HUES64 (cell line): ENCODE measurements around the gene EEF1G.
A peak's percentile ranks its signal among the peaks of the same experiment; 100 is the strongest.
"Not testable (repeated sequence)": the region's sequence is repeated elsewhere in the genome, so short reads cannot be mapped to it uniquely, and the experiment has no call there.

Experiments used
- H3K27ac ChIP-seq: 2 replicates; pipeline ENCODE4 v1.7.0; 2013; ENCODE audit warnings: low read depth, low read length, inconsistent platforms
- H3K27me3 ChIP-seq: 2 replicates; pipeline ENCODE4 v1.6.1; 2013; ENCODE audit warnings: mild to moderate bottlenecking, low read length; ENCODE audit not compliant: insufficient read depth
- H3K36me3 ChIP-seq: 2 replicates; pipeline ENCODE4 v1.6.1; 2013; ENCODE audit warnings: mild to moderate bottlenecking, low read length; ENCODE audit not compliant: insufficient read depth
- H3K4me1 ChIP-seq: 2 replicates; pipeline ENCODE4 v1.6.1; 2013; ENCODE audit warnings: mild to moderate bottlenecking, low read length, moderate library complexity; ENCODE audit not compliant: insufficient read depth
- H3K4me3 ChIP-seq: 2 replicates; pipeline ENCODE4 v1.5.1; 2013; ENCODE audit warnings: mild to moderate bottlenecking, low read length, moderate library complexity
- H3K9ac ChIP-seq: 2 replicates; pipeline ENCODE4 v1.6.1; 2013; ENCODE audit warnings: mild to moderate bottlenecking, low read depth, low read length
- H3K9me3 ChIP-seq: 2 replicates; pipeline ENCODE4 v1.6.1; 2013; ENCODE audit warnings: low read depth, low read length; ENCODE audit not compliant: insufficient read depth
- WGBS: fragments of 150-250, 120-280 bp; methylation state at CpG from one replicate; pipeline ENCODE4 v1.1.7; 2013; ENCODE audit warnings: missing lambda C conversion rate; 5-methylcytosine and 5-hydroxymethylcytosine counted together

Gene EEF1G

DNA sequence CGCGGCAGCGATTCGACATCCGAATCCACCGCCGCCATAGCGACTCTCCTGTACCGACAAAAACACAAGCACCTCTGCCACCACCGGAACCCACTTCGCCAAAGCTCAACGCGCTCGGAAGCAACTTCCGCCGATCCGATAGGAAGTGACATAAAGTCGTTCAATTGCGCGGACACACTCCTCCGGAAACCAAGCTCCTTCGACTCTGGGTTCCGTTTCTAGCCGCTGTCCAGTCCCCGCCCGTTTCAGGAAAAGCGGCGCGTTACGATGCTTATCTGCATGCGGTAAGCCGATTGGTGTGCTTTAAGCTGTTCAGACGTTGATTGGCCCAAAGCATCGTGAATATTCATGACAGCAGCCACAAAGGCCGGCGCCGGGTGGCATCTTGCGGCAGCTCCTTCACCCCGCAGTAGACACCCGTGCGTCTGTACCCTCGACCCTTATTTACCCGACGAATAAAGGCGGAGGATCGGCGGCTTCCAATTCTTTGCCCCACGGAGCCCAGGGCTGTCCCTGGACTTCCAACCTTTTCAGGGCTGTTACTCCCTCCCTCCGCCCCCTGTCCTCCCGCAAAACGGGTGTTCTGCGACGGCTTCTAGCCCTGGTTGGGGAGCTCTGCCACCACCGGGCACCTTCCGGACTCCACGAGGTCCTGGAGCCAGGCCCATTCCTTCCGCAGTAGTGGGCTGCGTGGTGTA, 17.9 kb upstream of the EEF1G start, which contains the start of gene TUT1:
TSS of gene TUT1 (minus strand) at position 76 of the 698 bp plus-strand sequence. CDS start at position 38, 38 bp downstream.
- under 1% methylated on average over 58 of the region's 58 CpGs for WGBS
- Histone ChIP-seq H3K9me3 (no peaks in the 10 kb centered on the region), H3K27ac (peak within 1 kb of the TSS; percentile 82), H3K27me3 (no peaks in the 10 kb centered on the region), H3K4me1 (peaks cover 10% of the 10 kb centered on the region; the same call in 1 of the 2 replicates), H3K9ac (peak within 1 kb of the TSS; percentile 84), H3K36me3 (peaks cover 56% of the 10 kb centered on the region), H3K4me3 (peak within 1 kb of the TSS; percentile 76)

DNA sequence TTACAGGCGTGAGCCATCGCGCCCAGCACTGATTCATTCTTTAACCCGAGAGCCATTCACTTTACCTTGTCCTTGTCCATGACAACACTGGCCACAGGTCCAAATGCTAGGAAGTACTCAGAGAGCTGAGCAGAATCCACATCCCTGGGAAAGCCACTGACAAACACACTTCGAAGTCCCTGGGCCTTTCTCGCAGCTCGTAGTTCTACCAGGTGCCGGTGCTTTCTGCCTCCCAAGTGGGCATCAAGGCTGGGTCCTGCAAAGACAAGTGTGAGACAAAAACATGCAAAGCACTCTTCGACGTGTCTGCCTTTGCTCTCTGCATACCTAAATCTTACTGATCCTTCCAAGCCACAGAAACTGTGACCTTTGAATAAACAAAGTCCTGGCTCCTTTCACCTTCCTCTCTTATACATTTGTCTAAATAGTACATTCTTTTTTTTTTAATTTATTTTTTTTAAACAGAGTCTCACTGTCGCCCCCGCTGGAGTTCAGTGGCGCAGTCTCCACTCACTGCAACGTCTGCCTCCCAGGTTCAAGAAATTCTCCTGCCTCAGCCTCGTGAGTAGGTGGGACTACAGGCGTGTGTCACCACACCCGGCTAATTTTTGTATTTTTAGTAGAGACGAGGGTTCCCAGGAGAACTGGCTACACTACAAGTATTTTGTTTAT, 15.4 kb upstream of the EEF1G start:
- Histone ChIP-seq H3K27me3 (no peaks in the 10 kb centered on the region), H3K4me3 (0 out of 2 replicates have a peak overlapping the region, but pooled peaks have one; percentile 4), H3K9me3 (no peaks in the 10 kb centered on the region), H3K36me3 (peaks cover 44% of the 10 kb centered on the region), H3K4me1 (peaks cover 10% of the 10 kb centered on the region; the same call in 1 of the 2 replicates), H3K27ac (no peak overlapping the region), H3K9ac (no peak overlapping the region)
- 79% methylated on average over 18 of the region's 18 CpGs for WGBS

DNA sequence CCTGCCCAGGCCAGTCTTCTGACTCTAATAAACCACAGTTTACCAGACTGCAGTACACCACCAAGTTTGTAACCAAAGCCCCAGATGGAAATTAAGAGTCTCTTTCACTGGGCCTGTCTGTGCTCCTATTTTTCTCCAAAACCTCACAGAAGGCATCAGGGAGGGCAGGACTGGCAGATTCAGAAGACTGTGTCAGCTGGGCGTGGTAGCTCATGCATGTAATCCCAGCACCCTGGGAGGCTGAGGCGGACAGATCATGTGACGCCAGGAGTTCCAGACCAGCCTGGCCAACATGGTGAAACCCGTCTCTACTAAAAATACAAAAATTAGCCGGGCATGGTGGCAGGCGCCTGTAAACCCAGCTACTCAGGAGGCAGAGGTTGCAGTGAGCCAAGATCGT, 11.7 kb upstream of the EEF1G start:
- not testable (repeated sequence) for H3K27me3 ChIP-seq, H3K27ac ChIP-seq, H3K9ac ChIP-seq, H3K4me3 ChIP-seq, H3K9me3 ChIP-seq, H3K4me1 ChIP-seq
- peaks cover 59% of the 10 kb centered on the region for H3K36me3 ChIP-seq
- WGBS, result 95% methylated on average over 7 of the region's 7 CpGs

DNA sequence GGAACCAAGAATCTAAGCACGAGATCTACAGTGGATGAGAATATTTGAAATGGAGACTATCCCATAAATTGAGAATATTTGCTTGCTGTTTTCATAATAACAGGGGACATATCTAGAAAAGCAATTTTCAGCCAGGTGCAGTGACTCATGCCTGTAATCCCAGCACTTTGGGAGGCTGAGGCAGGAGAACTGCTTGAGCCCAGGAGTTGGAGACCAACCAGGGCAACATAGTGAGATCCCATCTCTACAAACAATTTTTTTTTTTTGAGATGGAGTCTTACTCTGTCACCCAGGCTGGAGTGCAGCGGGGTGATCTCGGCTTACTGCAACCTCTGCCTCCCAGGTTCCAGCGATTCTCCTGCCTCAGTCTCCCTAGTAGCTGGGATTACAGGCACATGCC, 8.0 kb upstream of the EEF1G start:
- 97% methylated on average over 4 of the region's 4 CpGs for WGBS
- H3K4me3 ChIP-seq, H3K4me1 ChIP-seq, H3K9ac ChIP-seq, H3K9me3 ChIP-seq, H3K27me3 ChIP-seq, H3K27ac ChIP-seq: not testable (repeated sequence)
- peaks cover 65% of the 10 kb centered on the region for H3K36me3 ChIP-seq

DNA sequence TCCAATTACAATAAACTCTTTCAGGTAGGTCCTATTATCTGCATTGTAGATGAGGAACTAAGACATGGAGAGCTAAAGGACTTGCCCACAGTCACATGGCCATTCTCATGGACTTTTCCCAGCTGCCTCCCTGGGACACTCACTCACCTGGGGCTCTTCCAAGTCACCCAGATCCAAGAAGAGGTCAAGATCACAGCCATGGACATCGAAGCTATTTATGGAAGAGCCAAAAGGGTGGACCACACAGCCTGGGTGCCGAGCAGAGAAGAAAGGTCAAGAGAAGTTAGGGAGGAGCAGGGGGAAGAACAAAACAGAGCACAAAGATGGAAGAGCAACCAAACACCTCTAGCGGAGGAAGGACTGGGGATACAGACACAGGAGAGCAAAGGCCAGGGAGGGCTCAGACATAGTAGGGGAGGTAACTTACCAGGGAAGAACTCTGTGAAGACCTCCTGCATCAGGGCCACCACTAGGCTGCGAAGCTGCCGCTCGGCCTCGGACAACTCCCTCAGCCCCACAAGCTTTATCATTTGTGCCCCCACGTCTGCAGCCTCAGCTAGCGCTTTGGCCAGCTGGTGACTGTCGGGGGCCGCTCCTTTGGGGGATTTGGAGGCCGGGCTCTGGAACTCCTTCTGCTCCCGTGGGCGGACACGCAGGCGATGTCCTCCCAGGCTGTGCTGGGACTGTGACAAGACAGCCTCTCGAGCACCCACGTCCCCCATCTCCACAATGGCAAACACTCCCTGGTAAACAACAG, 7.4 kb upstream of the EEF1G start:
- no peaks in the 10 kb centered on the region for H3K27me3 ChIP-seq
- H3K36me3 ChIP-seq, result peaks cover 68% of the 10 kb centered on the region
- no peaks in the 10 kb centered on the region for H3K9me3 ChIP-seq
- H3K27ac ChIP-seq, result no peak overlapping the region
- 95% methylated on average over 18 of the region's 18 CpGs for WGBS
- no peaks in the 10 kb centered on the region for H3K4me1 ChIP-seq
- no peak overlapping the region for H3K4me3 ChIP-seq
- H3K9ac ChIP-seq, result no peak overlapping the region

DNA sequence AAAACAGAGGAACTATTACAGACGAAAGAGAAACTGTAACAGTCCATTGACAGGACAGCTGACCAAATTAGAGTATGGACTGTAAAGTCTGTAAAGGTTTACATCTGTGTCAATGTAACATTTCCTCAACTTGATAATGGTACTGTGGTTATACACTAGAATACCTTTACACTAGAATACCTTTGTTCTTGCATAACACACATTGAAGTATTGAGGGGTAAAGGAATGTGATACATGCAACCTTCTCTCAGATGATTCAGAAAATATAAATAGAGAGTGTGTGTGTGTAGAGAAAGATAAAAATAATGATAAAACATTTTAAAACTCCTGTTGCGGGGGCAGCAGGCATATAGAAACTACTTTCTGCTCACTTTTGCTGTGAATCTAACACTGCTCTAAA, 5.6 kb upstream of the EEF1G start:
- no peaks in the 10 kb centered on the region for H3K9me3 ChIP-seq
- peaks cover 9% of the 10 kb centered on the region; the same call in 1 of the 2 replicates for H3K4me1 ChIP-seq
- WGBS, result 95% methylated on average over 2 of the region's 2 CpGs
- no peaks in the 10 kb centered on the region for H3K27me3 ChIP-seq
- H3K36me3 ChIP-seq, result peaks cover 65% of the 10 kb centered on the region
- no peak overlapping the region for H3K4me3 ChIP-seq
- H3K9ac ChIP-seq, result no peak overlapping the region
- no peak overlapping the region for H3K27ac ChIP-seq

DNA sequence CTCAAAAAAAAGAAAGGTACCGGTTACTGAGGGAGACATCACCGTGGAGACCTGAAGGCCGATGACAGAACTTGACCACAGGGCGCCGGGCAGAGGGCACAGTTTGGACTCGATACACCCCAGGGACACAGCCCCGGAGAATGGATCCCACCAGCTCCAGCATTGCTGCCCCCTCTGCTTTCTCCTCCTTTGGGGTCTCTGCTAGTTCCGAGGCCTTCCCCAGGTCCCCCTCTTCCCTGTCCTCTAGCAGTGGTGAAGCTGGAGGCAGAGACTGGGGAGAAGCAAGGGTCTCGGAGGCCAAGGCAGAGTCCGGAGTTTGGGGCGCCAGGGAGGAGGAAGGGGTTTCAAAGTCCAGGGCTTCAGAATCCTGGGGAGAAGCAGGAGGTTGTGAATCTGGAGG, 4.8 kb upstream of the EEF1G start:
- Histone ChIP-seq H3K9ac (no peak overlapping the region), H3K9me3 (no peaks in the 10 kb centered on the region), H3K36me3 (peaks cover 58% of the 10 kb centered on the region), H3K27ac (no peak overlapping the region), H3K4me3 (no peak overlapping the region), H3K4me1 (peaks cover 9% of the 10 kb centered on the region; the same call in 1 of the 2 replicates), H3K27me3 (no peaks in the 10 kb centered on the region)
- 97% methylated on average over 11 of the region's 11 CpGs for WGBS

DNA sequence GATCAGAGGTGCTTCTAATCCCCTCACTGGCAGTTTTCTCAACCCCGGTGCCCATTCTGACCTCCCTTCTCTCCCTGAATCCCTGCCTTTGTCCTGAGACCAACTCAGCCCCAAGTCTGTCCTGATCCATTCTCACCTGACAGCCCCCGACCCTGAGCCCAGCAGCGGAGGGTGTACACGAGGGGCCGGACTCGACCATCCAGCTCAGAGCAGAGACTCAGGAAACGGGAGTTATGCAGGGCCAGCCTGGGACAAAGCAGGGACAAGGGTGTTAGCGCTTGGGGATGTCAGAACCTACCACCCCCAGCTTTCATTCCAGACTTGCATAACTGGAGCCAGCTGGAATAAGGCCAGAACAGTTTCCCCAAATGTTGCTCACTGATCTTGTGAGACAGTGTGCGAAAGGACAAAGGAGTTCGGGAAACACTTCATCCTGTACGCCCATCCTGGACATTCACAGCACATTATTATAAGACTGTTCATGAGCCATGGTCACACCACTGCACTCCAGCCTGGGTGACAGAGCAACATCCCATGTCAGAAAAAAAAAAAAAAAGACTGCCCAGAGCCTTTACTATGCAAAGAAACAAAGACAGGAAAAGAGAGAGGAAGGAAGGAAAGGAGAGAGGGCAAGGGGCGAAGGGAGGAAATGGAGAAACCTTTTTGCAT, 3.5 kb upstream of the EEF1G start:
- H3K27ac ChIP-seq, result no peak overlapping the region
- WGBS, result 95% methylated on average over 12 of the region's 12 CpGs
- no peak overlapping the region for H3K9ac ChIP-seq
- no peak overlapping the region for H3K4me3 ChIP-seq
- no peaks in the 10 kb centered on the region for H3K9me3 ChIP-seq
- H3K36me3 ChIP-seq, result peaks cover 58% of the 10 kb centered on the region
- no peaks in the 10 kb centered on the region for H3K27me3 ChIP-seq
- peaks cover 13% of the 10 kb centered on the region; the same call in 1 of the 2 replicates for H3K4me1 ChIP-seq

DNA sequence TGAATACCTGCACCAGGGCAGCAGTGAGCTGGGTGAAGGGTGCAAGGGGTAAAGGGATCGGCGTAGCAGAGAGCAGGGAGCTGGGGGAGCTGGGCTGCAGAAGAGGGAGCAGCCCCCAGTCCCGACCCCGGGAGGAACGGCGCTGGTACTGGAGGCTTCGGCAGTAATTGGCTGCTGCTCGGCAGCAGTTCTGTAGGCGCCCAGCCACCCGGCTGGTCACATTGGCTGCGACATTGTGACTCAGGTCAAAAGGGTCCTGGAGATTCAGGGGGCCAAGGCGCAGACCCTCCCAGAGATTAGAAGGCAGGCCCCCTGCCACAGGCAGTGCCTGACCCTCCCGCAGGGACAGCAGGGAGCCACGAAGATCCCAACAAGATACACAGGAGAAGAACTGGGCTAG, 2.1 kb upstream of the EEF1G start:
- 92% methylated on average over 14 of the region's 14 CpGs for WGBS
- Histone ChIP-seq H3K4me1 (peaks cover 24% of the 10 kb centered on the region; the same call in 1 of the 2 replicates), H3K9ac (no peak overlapping the region), H3K27me3 (no peaks in the 10 kb centered on the region), H3K9me3 (no peaks in the 10 kb centered on the region), H3K36me3 (peaks cover 60% of the 10 kb centered on the region), H3K4me3 (no peak overlapping the region), H3K27ac (no peak overlapping the region)

DNA sequence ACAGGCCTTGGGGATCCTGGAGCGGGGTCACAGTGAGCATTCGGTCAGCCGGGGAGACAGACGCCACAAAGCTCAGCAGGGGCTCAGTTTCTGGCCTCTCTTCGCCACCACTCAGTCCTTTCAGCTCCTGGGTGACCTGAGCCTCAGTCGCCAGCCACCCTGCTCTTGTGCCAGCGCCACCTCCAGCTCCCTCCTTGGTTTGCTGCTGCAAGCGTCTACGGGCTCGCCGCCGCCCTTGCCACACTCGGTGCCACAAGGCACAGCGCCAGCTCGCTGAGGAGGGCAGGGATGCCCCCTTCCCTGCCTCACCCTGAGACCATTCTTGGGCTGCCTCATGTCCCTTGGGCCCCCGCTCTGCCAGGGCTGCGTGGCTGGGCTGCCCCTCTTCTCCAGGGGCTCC, 1.5 kb upstream of the EEF1G start:
- H3K9ac ChIP-seq, result peak overlapping the region; percentile 92
- H3K27ac ChIP-seq, result no peak overlapping the region
- 79% methylated on average over 17 of the region's 17 CpGs for WGBS
- H3K27me3 ChIP-seq, result no peaks in the 10 kb centered on the region
- H3K36me3 ChIP-seq, result peaks cover 64% of the 10 kb centered on the region
- H3K9me3 ChIP-seq, result no peaks in the 10 kb centered on the region
- peak overlapping the region; percentile 92 for H3K4me3 ChIP-seq
- peaks cover 24% of the 10 kb centered on the region; the same call in 1 of the 2 replicates for H3K4me1 ChIP-seq
